WI38 (cell line): ENCODE measurements around the gene BLOC1S2.
A peak's percentile ranks its signal among the peaks of the same experiment; 100 is the strongest.

Experiments
- H3K4me3 ChIP-seq: 2 replicates; pipeline ENCODE4 v1.5.1; 2011; ENCODE audit warnings: low read depth, mild to moderate bottlenecking, control low read depth, low read length
- TF ChIP-seq, protein P1 (sequence below): IDR thresholded peaks from 2 replicates; pipeline ENCODE4 v1.5.1; 2012; ENCODE audit warnings: low read depth, mild to moderate bottlenecking, control low read depth, low read length

The BLOC1S2 gene

DNA sequence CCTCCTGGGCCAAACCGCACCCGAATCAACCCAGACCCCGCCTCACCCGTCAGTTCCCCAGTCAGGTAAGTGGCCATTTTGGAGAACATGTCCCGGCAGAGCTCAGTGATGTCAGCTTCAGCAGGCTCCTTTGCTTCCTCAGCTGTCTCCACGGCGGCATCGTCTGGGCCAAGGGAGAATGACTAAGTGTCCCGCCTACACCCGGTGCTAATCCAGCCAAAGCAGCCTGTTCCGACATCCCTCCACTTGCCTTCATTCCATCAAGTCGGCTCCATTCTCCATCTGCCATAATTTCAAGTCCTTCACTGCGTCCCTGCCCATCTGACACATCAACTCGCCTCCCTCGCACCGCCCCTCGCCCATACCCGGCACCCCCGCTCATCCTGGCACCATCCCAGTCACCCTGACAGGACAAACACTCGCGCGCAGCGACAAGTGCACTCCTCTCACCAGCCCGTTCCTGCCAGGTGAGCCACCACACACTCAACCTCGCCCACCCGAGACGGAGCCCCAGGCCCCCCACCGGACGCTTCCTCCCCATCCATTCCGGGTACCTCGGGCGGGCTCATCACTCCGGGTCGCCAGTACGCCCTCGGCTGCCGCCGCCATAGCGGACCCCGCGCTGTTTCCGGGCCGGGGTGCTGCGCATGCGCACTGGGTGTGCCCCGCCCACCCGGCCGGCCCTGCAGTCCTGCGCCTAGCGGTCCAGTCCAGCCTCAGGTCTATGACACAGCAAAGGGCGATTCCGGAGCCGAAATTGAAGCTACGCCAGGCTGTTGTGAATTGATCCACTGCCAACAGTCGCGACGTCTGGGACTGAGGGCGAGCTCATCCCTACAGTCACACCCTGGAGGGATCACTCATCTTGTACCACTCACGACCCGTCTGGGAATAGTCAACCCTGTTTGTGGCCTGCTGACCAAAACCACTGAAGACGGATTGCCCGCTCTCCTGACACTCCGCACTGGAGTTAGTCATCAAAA lies at the start of gene BLOC1S2:
Gene BLOC1S2, minus strand, starts transcription at position 630 of the 983 bp plus-strand sequence. Its CDS starts 21 bp downstream, at position 609.
- peak within 1 kb of the TSS; percentile 94 for H3K4me3 ChIP-seq
- TF ChIP-seq, protein P1, sequence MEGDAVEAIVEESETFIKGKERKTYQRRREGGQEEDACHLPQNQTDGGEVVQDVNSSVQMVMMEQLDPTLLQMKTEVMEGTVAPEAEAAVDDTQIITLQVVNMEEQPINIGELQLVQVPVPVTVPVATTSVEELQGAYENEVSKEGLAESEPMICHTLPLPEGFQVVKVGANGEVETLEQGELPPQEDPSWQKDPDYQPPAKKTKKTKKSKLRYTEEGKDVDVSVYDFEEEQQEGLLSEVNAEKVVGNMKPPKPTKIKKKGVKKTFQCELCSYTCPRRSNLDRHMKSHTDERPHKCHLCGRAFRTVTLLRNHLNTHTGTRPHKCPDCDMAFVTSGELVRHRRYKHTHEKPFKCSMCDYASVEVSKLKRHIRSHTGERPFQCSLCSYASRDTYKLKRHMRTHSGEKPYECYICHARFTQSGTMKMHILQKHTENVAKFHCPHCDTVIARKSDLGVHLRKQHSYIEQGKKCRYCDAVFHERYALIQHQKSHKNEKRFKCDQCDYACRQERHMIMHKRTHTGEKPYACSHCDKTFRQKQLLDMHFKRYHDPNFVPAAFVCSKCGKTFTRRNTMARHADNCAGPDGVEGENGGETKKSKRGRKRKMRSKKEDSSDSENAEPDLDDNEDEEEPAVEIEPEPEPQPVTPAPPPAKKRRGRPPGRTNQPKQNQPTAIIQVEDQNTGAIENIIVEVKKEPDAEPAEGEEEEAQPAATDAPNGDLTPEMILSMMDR = no peak

DNA sequence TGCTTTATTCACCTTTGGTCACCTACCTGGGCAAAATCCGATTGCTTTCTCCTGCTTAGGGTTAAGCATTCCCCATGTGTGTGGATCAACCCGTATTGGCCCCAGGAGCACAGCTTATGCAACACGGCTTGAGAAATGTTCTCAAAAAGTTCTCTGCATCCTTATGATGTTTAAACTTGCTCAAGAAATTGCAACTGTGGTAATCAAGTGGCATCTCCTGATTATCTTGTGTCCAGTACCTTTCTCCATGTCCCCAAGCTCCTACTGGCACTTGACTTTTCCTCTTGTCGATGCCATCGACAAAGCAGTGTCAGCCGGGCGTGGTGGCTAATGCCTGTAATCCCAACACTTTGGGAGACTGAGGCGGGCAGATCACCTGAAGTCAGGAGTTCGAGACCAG lies 48.3 kb upstream of the BLOC1S2 start:
- no peak overlapping the region for H3K4me3 ChIP-seq
- TF ChIP-seq, protein P1 = no peak

DNA sequence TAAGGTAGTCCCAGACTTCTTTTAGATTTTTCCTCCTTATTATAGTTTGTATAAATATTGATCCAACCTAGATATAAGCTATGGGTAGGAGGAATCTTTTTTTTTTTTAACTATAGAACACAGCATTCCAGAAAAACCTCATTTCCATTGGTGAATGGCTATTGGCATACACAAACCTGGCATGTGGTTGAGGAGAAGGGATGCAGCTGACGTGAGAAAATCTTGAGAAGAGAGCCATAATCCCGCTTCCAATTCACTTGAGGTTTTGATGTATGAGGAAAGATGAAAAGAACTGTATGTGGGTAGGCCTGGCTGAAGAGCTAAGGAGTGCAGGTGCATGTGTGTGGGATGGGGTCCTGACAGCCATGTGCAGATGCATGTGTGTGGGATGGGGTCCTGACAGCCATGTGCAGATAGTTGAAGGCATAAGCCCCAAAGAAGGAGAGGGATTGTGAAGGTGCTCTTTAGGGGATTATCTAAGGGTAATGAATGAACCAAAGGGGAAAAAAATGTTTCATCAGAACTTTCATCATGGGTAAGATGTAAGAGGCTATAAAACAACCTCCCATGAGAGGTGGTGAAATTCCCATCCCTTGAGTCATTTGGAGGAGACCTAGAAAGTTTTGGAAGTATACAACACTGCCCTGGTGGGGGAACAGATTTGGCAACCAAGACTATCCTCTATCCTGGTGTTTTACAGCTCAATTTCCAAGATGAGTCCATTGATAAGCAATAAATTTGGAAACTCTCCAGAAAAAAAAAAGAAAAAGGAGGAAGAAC lies 47.4 kb upstream of the BLOC1S2 start:
- TF ChIP-seq, protein P1 = no peak

DNA sequence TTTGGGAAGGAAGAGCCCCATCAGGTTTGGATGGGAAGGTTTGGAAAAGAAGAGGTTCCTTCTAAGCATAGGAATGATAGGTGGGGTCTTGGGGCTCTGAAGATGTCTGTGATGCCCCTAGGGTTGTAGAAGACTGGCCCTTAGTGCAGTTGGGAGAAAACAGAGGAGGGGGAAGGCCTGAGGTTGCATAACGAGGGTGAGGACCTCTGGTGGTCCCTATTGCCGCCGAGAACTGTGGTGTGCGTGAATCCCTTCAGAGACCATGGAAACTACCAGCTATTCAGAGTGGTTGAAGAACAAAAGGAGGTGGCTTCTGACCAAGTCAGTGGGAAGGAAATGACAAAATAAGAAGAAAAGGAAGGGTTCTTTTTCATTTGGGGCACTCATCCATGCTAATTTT lies 46.6 kb upstream of the BLOC1S2 start:
- TF ChIP-seq, protein P1 = no peak
- no peak overlapping the region for H3K4me3 ChIP-seq

More for the DNA sequence above, 47.4 kb upstream of the BLOC1S2 start:
- no peak overlapping the region for H3K4me3 ChIP-seq

DNA sequence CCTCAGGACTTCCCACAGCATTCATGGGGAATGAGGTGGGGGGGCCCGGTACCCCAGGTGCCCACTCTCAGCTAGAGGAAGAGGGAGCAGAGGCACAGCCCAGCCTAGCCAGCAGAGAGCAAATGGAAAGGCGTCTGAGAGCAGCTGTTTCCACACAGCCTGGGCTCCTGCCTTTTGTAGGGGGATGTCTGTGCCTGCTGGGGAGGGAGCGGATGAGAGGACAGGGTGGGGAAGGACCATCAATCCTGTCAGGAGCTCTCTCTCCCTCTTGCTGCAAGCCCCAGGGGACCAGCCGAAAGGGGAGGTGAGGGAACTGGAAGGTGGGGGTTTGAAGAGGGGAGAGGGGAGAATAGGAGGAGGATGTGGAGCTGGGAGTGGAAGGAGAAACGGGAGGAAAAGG lies 43.6 kb upstream of the BLOC1S2 start, which contains the start of gene PKD2L1:
Gene PKD2L1, minus strand, starts transcription at position 150 of the 400 bp plus-strand sequence. Its CDS starts 125 bp downstream, at position 25.
- H3K4me3 ChIP-seq = no peak within 1 kb of the TSS

DNA sequence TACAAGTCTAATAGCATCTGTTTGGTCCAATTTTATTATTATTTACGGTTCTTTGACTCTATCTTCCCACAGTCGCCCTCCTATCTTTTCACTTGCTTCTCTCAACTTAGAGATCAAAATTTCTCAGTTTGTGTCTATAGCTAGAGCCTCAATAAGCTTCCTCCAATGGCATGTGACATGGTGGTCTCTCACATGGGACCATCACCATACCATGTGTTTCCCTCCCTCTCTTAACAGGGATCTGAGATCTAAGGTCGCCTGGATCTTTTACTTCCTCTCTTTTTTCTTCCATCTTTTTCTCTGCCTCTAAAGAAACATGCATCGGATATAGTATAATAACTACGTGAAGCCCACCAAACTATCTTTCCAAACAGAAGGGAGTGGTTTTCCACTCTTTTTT lies 41.7 kb upstream of the BLOC1S2 start:
- TF ChIP-seq, protein P1 = no peak
- no peak overlapping the region for H3K4me3 ChIP-seq

More for the DNA sequence above, 43.6 kb upstream of the BLOC1S2 start, which contains the start of gene PKD2L1:
- TF ChIP-seq, protein P1 = no peak
